Endothelial cell of umbilical vein (primary cell): Measurements from ENCODE around the gene ZNF813. TPM values are rescaled to one million over a fixed set of nuclear protein-coding genes. Genes with fewer than 3 reads are reported as not detected.
A peak's percentile ranks its signal among the peaks of the same experiment; 100 is the strongest.

ENCODE experiments used
- BruUV-seq: library from RNA; stranded (reverse); fragments of 400-500 nt; replicated peaks from 2 replicates; lab custom pipeline; 2021; lab: Mats Ljungman, UMichigan
- CTCF ChIA-PET: fragments of 300-600, 350-600 bp; sonication (Branson Sonifier 250); formaldehyde crosslinking; loops from one replicate; lab custom pipeline; 2021; ENCODE audit warnings: antibody characterized with exemption, inconsistent platforms; lab: Charles Lee
- POLR2A ChIA-PET: fragments of 300-600, 350-600 bp; sonication (Branson Sonifier 250); formaldehyde crosslinking; loops from one replicate; lab custom pipeline; 2021; ENCODE audit warnings: antibody characterized with exemption, inconsistent platforms; lab: Charles Lee
- DNase-seq: peaks from one replicate; pipeline ENCODE4 v3.0.0-alpha.2; 2011; ENCODE audit warnings: low read depth, low spot score
- FAIRE-seq: peaks from 2 replicates; lab custom pipeline; 2011; peaks lifted over from hg19 to GRCh38; lab: Jason Lieb, UNC
- H2AFZ ChIP-seq: 2 replicates; pipeline ENCODE4 v1.6.0; 2012; ENCODE audit warnings: low read depth, low read length, control low read depth, inconsistent platforms
- H3K27ac ChIP-seq: 2 replicates; pipeline ENCODE4 v1.5.1; 2011; ENCODE audit warnings: low read depth, mild to moderate bottlenecking, control low read depth, low read length, moderate library complexity; ENCODE audit not compliant: insufficient read depth
- H3K27me3 ChIP-seq, 2 experiments: 2 replicates each; pipeline versions ENCODE4 v1.6.0 to v1.6.1; 2011; ENCODE audit warnings: low read length in 2 of 2, mixed read lengths in 1 of 2; ENCODE audit not compliant: control insufficient read depth in 2 of 2, insufficient read depth in 2 of 2
- H3K36me3 ChIP-seq, 2 experiments: 2 replicates in 1 of 2; 3 replicates in 1 of 2; pipeline ENCODE4 v1.5.1; 2011; ENCODE audit warnings: low read length in 2 of 2, mild to moderate bottlenecking in 1 of 2, moderate library complexity in 1 of 2; ENCODE audit not compliant: control insufficient read depth in 2 of 2, insufficient read depth in 2 of 2; ENCODE audit errors: extremely low read depth in 1 of 2
- H3K4me1 ChIP-seq: 3 replicates; pipeline ENCODE4 v1.5.1; 2011; ENCODE audit warnings: mild to moderate bottlenecking, low read length; ENCODE audit not compliant: control insufficient read depth, insufficient read depth; ENCODE audit errors: extremely low read depth
- H3K4me2 ChIP-seq: 2 replicates; pipeline ENCODE4 v1.6.1; 2011; ENCODE audit warnings: low read length, control low read depth, mixed read lengths; ENCODE audit not compliant: insufficient read depth
- H3K4me3 ChIP-seq, 3 experiments: fragments of 200-600 bp in 1 of 3; sonication (generic), shearing (Covaris generic) in 1 of 3; replicated peaks in 1 of 3; 2 replicates each; pipeline ENCODE4 v1.5.1; 2011 to 2016; ENCODE audit warnings: control low read depth in 3 of 3, low read length in 3 of 3, mild to moderate bottlenecking in 2 of 3, inconsistent platforms in 1 of 3, low read depth in 1 of 3, moderate library complexity in 1 of 3; ENCODE audit not compliant: insufficient read depth in 1 of 3
- H3K79me2 ChIP-seq: 2 replicates; pipeline ENCODE4 v1.6.0; 2012; ENCODE audit warnings: low read length, inconsistent platforms; ENCODE audit not compliant: control insufficient read depth, insufficient read depth
- H3K9ac ChIP-seq: replicated peaks from 2 replicates; pipeline ENCODE3; 2011; ENCODE audit warnings: low read length, control low read depth; ENCODE audit not compliant: insufficient read depth; ENCODE audit errors: extremely low read depth
- H3K9me1 ChIP-seq: replicated peaks from 3 replicates; pipeline ENCODE4 v1.6.0; 2011; ENCODE audit warnings: mild to moderate bottlenecking, low read length; ENCODE audit not compliant: control insufficient read depth, insufficient read depth; ENCODE audit errors: extremely low read depth
- H3K9me3 ChIP-seq: replicated peaks from 2 replicates; pipeline ENCODE4 v1.5.1; 2012; ENCODE audit warnings: low read length, inconsistent platforms; ENCODE audit not compliant: control insufficient read depth, insufficient read depth
- H4K20me1 ChIP-seq: replicated peaks from 2 replicates; pipeline ENCODE3; 2011; ENCODE audit warnings: mild to moderate bottlenecking, low read length; ENCODE audit not compliant: control insufficient read depth, insufficient read depth; ENCODE audit errors: extremely low read depth
- CTCF ChIP-seq, 2 donors: IDR thresholded peaks; 1 replicate in 1 of 2; 2 replicates in 1 of 2; pipeline ENCODE4 v1.5.1; 2011; ENCODE audit warnings: low read length in 2 of 2, mild to moderate bottlenecking in 2 of 2, moderate library complexity in 2 of 2, control low read depth in 1 of 2, inconsistent platforms in 1 of 2, low read depth in 1 of 2; ENCODE audit not compliant: insufficient read depth in 1 of 2; ENCODE audit errors: extremely low read depth in 1 of 2
- FOS ChIP-seq: IDR thresholded peaks from 2 replicates; pipeline ENCODE4 v1.6.1; 2011; ENCODE audit warnings: mild to moderate bottlenecking, low read length, moderate library complexity, borderline replicate concordance; ENCODE audit not compliant: insufficient read depth
- GATA2 ChIP-seq: IDR thresholded peaks from 2 replicates; pipeline ENCODE4 v1.7.0; 2011; ENCODE audit warnings: low read depth, mild to moderate bottlenecking, moderate library complexity, mixed read lengths, low read length; ENCODE audit not compliant: insufficient read length, insufficient read depth
- MAX ChIP-seq: IDR thresholded peaks from 2 replicates; pipeline ENCODE4 v1.6.1; 2011; ENCODE audit not compliant: insufficient read depth, insufficient read length
- POLR2A ChIP-seq: IDR thresholded peaks from 2 replicates; pipeline ENCODE4 v1.6.1; 2012; ENCODE audit warnings: low read depth, mild to moderate bottlenecking, control low read depth, low read length
- POLR2AphosphoS5 ChIP-seq: IDR thresholded peaks from 2 replicates; pipeline ENCODE4 v1.6.1; 2012; ENCODE audit warnings: low read depth, mild to moderate bottlenecking, control low read depth, low read length, moderate library complexity; ENCODE audit not compliant: insufficient read depth
- dilution Hi-C: fragments of 300-500 bp; cut with MboI; formaldehyde crosslinking; loops from one replicate; pipeline ENCODE4 v1.15.0; 2019; ENCODE audit warnings: low sequenced_read_pairs; ENCODE audit not compliant: extremely low pct_ligation_motif_present
- intact Hi-C: fragments of 100-400 bp; cut with micrococcal nuclease; formaldehyde crosslinking; loops from one replicate; pipeline ENCODE4 v1.10.0; 2022
- polyA plus RNA-seq, 4 experiments: library from polyadenylated mRNA; depleted of rRNA in 3 of 4; stranded (reverse) in 3 of 4; unstranded in 1 of 4; fragments of >200 nt; gene quantifications; 2 replicates each; pipeline versions ENCODE4 v1.2.1 to v1.2.3, GENCODE V29; 2011 to 2012; ENCODE audit warnings: missing spikeins in 1 of 4
- total RNA-seq: library from RNA; stranded (reverse); gene quantifications from 2 replicates; pipeline ENCODE4 v1.2.3, GENCODE V29; 2021

ZNF813 gene
- total and polyA plus RNA-seq, 2 donors (not counting 3 experiments of a cell fraction or from before 2014, with no cell fraction given), result 0.47 to 2.3 TPM

- dilution Hi-C loops (no loop called here), intact Hi-C loops (loop anchor here (2.0 to 10.0 kb wide), 4 partner anchors 34 to 237 kb away; partner anchors contain the start of genes ZNF665, ZNF765 and ZNF813)
- Histone ChIP-seq H3K27me3 (no peaks in the 10 kb centered on the region), H3K9me1 (no peaks in the 10 kb centered on the region), H3K9me3 (no peaks in the 10 kb centered on the region), H2AFZ (peak within 1 kb of the TSS; percentile 99), H3K9ac (peak within 1 kb of the TSS; percentile 96), H3K36me3 (no peaks in the 10 kb centered on the region), H4K20me1 (no peaks in the 10 kb centered on the region), H3K4me2 (peak within 1 kb of the TSS; percentile 93), H3K4me3 (peak within 1 kb of the TSS; percentile 74 to 98 (median 98)), H3K79me2 (peaks cover 6% of the 10 kb centered on the region), H3K27ac (peak within 1 kb of the TSS; percentile 80), H3K4me1 (peaks cover 14% of the 10 kb centered on the region)
- DNase-seq, result peak; percentile 96
- no TSS peak for BruUV-seq
- peak; percentile 98 for FAIRE-seq
- POLR2A ChIA-PET, result no interaction called here
- TF ChIP-seq FOS, result no peak
- TF ChIP-seq POLR2A, result peak; percentile 83
- TF ChIP-seq CTCF (IDR thresholded peaks at IDR 0.05; ENCODE audit: extremely low read depth in 1 of 2, insufficient read depth in 1 of 2, low read depth in 1 of 2, low read length in 2 of 2), result peak in 1 of 2 donors; percentile 59
- TF ChIP-seq GATA2, result no peak
- peak; percentile 56 for TF ChIP-seq MAX
- TF ChIP-seq POLR2AphosphoS5, result peak; percentile 73
- CTCF ChIA-PET, result interaction anchor here (1.4 to 1.7 kb wide), 2 partner anchors 89 to 236 kb away, joined by 5 to 7 read pairs; no protein-coding TSS in a partner anchor
Measured at GRCh38 chr19:53431399-53432087, 36.0 kb upstream of the ZNF813 start, which contains the start of gene ZNF761. ZNF761 (plus strand) TSS chr19:53431984; CDS start chr19:53447269, 15,285 bp downstream.
